Measurements from ENCODE around the gene ITPK1. TPM values are rescaled to one million over a fixed set of nuclear protein-coding genes. Genes with fewer than 3 reads are reported as not detected.
"Not testable (repeated sequence)": the region's sequence is repeated elsewhere in the genome, so short reads cannot be mapped to it uniquely, and the experiment has no call there.

The ITPK1 gene
- total RNA-seq, 3 donors from 2014 or later = 27.8 to 91.7 (median 42.9) TPM

DNA sequence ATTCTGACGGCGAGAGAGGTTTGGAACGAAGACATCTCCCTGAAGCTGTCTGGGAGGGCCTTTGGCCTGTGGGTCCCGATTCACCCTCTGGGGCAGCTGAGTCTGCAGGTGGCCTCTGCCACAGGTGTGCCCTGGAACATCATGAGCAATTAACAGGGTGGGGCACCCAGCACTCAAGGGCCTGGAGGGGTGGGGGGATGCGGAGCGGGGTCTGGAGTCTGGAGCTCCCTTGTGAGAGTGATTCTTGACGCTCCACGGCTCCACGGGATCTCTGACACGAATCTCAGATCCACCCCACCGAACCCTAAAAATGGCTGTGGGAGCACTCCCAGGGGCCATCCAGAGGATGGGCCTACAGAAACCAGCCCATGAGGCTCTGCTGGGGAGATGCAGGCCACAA is 8.3 kb downstream of the ITPK1 start:
- Histone ChIP-seq H3K27ac (no peak overlapping the region), H3K9me3 (no peaks in the 10 kb centered on the region), H3K4me1 (no peaks in the 10 kb centered on the region), H3K4me3 (no peak overlapping the region), H3K27me3 (no peaks in the 10 kb centered on the region), H3K36me3 (no peaks in the 10 kb centered on the region)
- intact Hi-C loops (cut with DNase I; ENCODE audit: low total_unique reads) = no loop called here
- DNase-seq (ENCODE audit: low spot score in 2 of 2) = no peak
- TF ChIP-seq POLR2AphosphoS5 (IDR thresholded peaks at IDR 0.05) (no peak), POLR2A (IDR thresholded peaks at IDR 0.05) (no peak)
- TF ChIP-seq, protein P1, sequence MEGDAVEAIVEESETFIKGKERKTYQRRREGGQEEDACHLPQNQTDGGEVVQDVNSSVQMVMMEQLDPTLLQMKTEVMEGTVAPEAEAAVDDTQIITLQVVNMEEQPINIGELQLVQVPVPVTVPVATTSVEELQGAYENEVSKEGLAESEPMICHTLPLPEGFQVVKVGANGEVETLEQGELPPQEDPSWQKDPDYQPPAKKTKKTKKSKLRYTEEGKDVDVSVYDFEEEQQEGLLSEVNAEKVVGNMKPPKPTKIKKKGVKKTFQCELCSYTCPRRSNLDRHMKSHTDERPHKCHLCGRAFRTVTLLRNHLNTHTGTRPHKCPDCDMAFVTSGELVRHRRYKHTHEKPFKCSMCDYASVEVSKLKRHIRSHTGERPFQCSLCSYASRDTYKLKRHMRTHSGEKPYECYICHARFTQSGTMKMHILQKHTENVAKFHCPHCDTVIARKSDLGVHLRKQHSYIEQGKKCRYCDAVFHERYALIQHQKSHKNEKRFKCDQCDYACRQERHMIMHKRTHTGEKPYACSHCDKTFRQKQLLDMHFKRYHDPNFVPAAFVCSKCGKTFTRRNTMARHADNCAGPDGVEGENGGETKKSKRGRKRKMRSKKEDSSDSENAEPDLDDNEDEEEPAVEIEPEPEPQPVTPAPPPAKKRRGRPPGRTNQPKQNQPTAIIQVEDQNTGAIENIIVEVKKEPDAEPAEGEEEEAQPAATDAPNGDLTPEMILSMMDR (IDR thresholded peaks at IDR 0.05) = no peak

DNA sequence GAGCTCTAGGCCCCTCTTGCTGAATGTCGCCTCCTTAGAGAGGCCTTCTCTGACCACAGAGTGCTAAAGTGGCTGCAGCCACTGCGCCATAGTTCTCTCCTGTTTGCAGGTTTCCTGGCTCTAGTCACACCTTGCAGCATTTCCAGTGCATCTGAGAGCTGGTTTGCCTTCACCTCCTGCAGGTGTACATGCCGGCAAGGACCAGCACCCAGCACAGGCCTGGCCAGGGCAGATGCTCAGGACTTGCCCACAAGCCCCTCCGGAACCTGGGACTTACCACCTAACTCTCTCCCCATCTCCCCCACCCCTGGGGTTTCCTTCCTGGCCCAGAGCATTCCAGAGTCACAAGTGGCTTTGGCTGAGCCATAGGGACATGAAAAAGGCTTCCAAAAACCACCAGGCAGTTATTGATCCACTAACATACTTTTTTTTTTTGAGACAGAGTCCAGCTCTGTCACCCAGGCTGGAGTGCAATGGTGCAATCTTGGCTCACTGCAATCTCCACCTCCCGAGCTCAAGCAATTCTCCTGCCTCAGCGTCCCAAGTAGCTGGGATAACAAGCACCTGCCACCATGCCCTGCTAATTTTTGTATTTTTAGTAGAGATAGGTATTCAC is 9.1 kb downstream of the ITPK1 start:
- H3K36me3 ChIP-seq = no peaks in the 10 kb centered on the region
- H3K4me3 ChIP-seq = no peak overlapping the region
- DNase-seq (ENCODE audit: low spot score in 2 of 2) = no peak
- intact Hi-C loops (cut with DNase I; ENCODE audit: low total_unique reads) = no loop called here
- H3K9me3 ChIP-seq = no peaks in the 10 kb centered on the region
- no peaks in the 10 kb centered on the region for H3K4me1 ChIP-seq
- TF ChIP-seq POLR2AphosphoS5 (IDR thresholded peaks at IDR 0.05) = no peak
- TF ChIP-seq POLR2A (IDR thresholded peaks at IDR 0.05) = no peak
- TF ChIP-seq, protein P1 (IDR thresholded peaks at IDR 0.05) = no peak
- H3K27ac ChIP-seq = no peak overlapping the region
- H3K27me3 ChIP-seq = no peaks in the 10 kb centered on the region

DNA sequence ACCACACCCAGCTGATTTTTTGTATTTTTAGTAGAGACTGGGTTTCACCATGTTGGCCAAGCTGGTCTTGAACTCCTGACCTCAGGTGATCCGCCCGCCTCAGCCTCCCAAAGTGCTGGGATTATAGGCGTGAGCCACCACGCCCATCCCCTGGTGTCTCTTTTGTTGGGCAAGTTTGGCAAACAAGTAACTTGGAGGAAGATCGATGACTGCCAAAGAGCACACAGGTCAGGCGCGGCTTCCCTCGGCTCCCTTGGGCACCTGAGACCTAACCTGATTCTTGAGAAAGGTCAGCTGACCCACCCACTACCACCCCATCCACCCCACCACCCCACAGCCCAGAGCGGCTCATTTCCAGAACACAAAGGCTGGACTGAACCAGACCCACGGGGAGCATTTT is 9.9 kb downstream of the ITPK1 start:
- H3K36me3 ChIP-seq; H3K27ac ChIP-seq; H3K27me3 ChIP-seq; H3K9me3 ChIP-seq; DNase-seq (ENCODE audit: low spot score in 2 of 2); intact Hi-C loops (cut with DNase I; ENCODE audit: low total_unique reads); H3K4me3 ChIP-seq; H3K4me1 ChIP-seq: not testable (repeated sequence)

DNA sequence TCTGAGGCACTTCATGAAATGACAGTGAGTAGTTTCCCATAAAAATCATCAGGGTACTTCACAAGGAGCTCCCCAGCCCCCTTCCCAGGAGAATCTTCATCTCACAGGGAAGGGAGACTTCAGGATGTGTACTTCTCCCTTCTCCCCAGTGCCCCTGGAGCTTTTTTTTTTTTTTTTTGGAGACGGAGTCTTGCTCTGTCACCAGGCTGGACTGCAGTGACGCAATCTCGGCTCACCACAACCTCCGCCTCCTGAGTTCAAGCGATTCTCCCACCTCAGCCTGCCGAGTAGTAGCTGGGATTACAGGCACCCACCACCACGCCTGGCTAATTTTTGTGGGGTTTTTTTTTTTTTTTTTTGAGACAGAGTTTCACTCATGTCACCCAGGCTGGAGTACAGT is 10.4 kb downstream of the ITPK1 start:
- Histone ChIP-seq H3K9me3 (no peaks in the 10 kb centered on the region), H3K27me3 (no peaks in the 10 kb centered on the region), H3K27ac (peak overlapping the region; percentile 40 to 55), H3K4me1 (no peaks in the 10 kb centered on the region), H3K4me3 (no peak overlapping the region), H3K36me3 (no peaks in the 10 kb centered on the region)
- no peak for TF ChIP-seq POLR2A (IDR thresholded peaks at IDR 0.05)
- no peak for TF ChIP-seq POLR2AphosphoS5 (IDR thresholded peaks at IDR 0.05)
- TF ChIP-seq, protein P1 (IDR thresholded peaks at IDR 0.05) = no peak
- intact Hi-C loops (cut with DNase I; ENCODE audit: low total_unique reads) = no loop called here
- peak in 1 of 2 donors; percentile 67 for DNase-seq (ENCODE audit: low spot score in 2 of 2)

DNA sequence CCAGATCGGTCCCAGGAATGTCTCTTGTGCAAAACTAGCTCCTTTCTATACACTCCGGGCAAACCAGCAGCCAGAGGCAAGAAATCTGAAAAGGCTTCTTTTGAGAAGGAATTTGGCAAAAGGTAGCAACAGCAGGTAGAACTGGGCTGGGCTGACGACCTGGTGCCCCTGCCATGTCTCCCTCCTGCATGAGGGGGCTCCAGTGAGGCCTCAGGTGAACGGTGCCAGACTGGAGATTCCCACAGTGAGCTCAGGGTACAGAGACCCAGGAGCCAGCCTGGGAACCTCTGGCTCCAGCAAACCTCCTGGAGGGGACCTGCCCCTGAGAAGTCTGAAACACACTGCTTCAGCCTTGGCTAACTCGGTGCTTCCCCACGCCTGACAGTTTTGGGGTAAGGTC is 10.8 kb downstream of the ITPK1 start:
- Histone ChIP-seq H3K27ac (peak overlapping the region; percentile 40 to 55), H3K4me3 (no peak overlapping the region), H3K36me3 (no peaks in the 10 kb centered on the region), H3K4me1 (no peaks in the 10 kb centered on the region), H3K27me3 (no peaks in the 10 kb centered on the region), H3K9me3 (no peaks in the 10 kb centered on the region)
- DNase-seq (ENCODE audit: low spot score in 2 of 2) = no peak
- intact Hi-C loops (cut with DNase I; ENCODE audit: low total_unique reads) = no loop called here
- no peak for TF ChIP-seq POLR2AphosphoS5 (IDR thresholded peaks at IDR 0.05)
- TF ChIP-seq, protein P1 (IDR thresholded peaks at IDR 0.05) = no peak
- no peak for TF ChIP-seq POLR2A (IDR thresholded peaks at IDR 0.05)

All from breast epithelium (tissue), 4 donors.